ENCODE data around the gene GPR21.

- TF ChIP-seq CTCF (IDR thresholded peaks at IDR 0.05 in 4 of 5, conservative IDR thresholded peaks at IDR 0.05 in 1 of 5) (no peak), POLR2A (IDR thresholded peaks at IDR 0.05) (no peak)
Measured at GRCh38 chr9:123053711-123054110, 20.2 kb downstream of the GPR21 start.
